Subcutaneous adipose tissue (tissue), 4 donors: Measurements from ENCODE around the gene NCOA5. TPM values are rescaled to one million over a fixed set of nuclear protein-coding genes. Genes with fewer than 3 reads are reported as not detected.

Experiments
- total RNA-seq, 4 donors: library from RNA; depleted of rRNA; stranded (reverse); fragments of >200 nt; gene quantifications; one replicate each; pipeline ENCODE4 v1.1.0, GENCODE V29; 2016
- TF ChIP-seq, protein P1 (sequence below): fragments of 450-650 bp; IDR thresholded peaks from one replicate; pipeline ENCODE4 v1.5.1; 2016; ENCODE audit warnings: low read depth, mild to moderate bottlenecking, control low read depth, antibody characterized with exemption, moderate library complexity

NCOA5 gene
- total RNA-seq, 4 donors from 2014 or later: 23.3 to 26.9 (median 26.3) TPM

- TF ChIP-seq, protein P1, sequence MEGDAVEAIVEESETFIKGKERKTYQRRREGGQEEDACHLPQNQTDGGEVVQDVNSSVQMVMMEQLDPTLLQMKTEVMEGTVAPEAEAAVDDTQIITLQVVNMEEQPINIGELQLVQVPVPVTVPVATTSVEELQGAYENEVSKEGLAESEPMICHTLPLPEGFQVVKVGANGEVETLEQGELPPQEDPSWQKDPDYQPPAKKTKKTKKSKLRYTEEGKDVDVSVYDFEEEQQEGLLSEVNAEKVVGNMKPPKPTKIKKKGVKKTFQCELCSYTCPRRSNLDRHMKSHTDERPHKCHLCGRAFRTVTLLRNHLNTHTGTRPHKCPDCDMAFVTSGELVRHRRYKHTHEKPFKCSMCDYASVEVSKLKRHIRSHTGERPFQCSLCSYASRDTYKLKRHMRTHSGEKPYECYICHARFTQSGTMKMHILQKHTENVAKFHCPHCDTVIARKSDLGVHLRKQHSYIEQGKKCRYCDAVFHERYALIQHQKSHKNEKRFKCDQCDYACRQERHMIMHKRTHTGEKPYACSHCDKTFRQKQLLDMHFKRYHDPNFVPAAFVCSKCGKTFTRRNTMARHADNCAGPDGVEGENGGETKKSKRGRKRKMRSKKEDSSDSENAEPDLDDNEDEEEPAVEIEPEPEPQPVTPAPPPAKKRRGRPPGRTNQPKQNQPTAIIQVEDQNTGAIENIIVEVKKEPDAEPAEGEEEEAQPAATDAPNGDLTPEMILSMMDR: no peak
Observed at GRCh38 chr20:46074006-46074405, 15.8 kb downstream of the NCOA5 start.

- TF ChIP-seq, protein P1: no peak
Observed at GRCh38 chr20:46073443-46073842, 16.3 kb downstream of the NCOA5 start.

DNA sequence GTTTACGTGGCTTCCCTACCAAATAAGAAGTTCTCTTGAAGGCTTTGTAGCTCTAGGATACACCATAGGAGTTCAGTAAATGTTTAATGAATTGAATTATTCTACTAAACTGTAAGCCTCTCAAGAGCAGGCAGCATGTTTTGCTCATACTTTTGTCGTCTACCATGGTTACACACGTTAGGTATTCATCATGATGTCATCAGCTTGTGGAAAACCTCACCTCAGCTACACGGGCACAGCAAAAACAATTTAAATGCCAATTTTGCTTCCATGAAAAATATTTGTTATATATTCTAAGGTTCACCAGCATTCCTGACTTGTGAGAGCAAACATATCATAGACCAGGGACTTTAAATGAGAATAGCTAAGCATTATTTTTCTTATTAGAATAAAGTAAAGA is 16.7 kb downstream of the NCOA5 start:
- TF ChIP-seq, protein P1: no peak

DNA sequence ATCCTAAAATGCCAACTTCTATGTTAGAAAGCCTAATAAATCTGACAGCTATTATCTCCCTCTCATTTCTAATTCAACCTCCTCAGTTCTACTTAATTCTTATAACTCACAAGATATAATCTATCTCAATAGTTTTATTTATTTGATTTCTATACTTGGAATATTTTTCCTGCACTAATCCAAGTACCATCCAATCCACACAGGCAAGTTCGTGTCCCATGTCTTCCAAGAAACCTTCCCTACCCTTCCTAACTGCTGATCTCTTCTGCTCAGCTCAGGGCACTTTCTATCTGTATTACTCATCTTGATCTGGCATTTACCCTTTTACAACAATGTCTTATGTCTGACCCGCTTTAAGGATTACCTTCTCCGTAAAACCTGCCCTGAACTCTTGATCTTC is 18.2 kb downstream of the NCOA5 start:
- TF ChIP-seq, protein P1: no peak

GRCh38 chr20:46070215-46070900 is 19.4 kb downstream of the NCOA5 start:
- TF ChIP-seq, protein P1: no peak

DNA sequence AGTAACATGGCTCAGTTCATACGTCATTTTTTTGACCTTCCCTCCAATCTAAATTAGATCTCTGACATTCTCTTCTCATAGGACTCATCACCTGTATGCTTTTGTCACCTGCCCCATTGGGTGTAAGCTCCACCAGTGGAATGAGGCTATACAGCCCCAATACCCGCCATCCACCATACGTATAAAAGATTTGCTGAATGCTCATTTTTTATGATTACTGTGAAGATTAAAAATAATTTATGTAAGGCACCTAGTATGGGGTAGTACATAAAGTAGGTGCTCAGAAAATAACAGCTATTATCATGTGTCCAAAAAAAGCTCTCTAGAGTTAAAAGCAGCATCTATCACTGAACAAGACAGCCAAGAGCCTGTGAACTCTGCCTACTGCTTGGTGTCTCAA is 24.1 kb downstream of the NCOA5 start:
- TF ChIP-seq, protein P1: no peak

- TF ChIP-seq, protein P1: no peak
Observed at GRCh38 chr20:46065006-46065405, 24.8 kb downstream of the NCOA5 start.
